NCI-H2107 (cell line): ENCODE results near the gene MED9.

Source experiments
- DNase-seq: peaks from one replicate; lab custom pipeline; 2025; lab: John Stamatoyannopoulos, UW

MED9 gene

GRCh38 chr17:17538417-17539391 lies 61.9 kb downstream of the MED9 start:
- DNase-seq, result no peak

- DNase-seq, result no peak
Measured at GRCh38 chr17:17539591-17539990, 62.8 kb downstream of the MED9 start.

- DNase-seq, result no peak
Measured at GRCh38 chr17:17540278-17540906, 63.6 kb downstream of the MED9 start.

GRCh38 chr17:17540935-17541639 lies 64.3 kb downstream of the MED9 start:
- DNase-seq, result no peak

GRCh38 chr17:17541640-17542001 lies 64.8 kb downstream of the MED9 start:
- no peak for DNase-seq
